GM12892 (cell line): ENCODE data around the gene BST2.

Source experiments
- POLR2A ChIP-seq: IDR thresholded peaks from 2 replicates; pipeline ENCODE4 v1.6.1; 2011; ENCODE audit warnings: low read depth, low read length, control low read depth
- POLR2AphosphoS5 ChIP-seq: IDR thresholded peaks from 2 replicates; pipeline ENCODE4 v1.6.1; 2011; ENCODE audit warnings: low read depth, low read length, control low read depth
- TAF1 ChIP-seq: IDR thresholded peaks from 2 replicates; pipeline ENCODE4 v1.6.1; 2011; ENCODE audit warnings: low read depth, mild to moderate bottlenecking, control low read depth, low read length, borderline replicate concordance

DNA sequence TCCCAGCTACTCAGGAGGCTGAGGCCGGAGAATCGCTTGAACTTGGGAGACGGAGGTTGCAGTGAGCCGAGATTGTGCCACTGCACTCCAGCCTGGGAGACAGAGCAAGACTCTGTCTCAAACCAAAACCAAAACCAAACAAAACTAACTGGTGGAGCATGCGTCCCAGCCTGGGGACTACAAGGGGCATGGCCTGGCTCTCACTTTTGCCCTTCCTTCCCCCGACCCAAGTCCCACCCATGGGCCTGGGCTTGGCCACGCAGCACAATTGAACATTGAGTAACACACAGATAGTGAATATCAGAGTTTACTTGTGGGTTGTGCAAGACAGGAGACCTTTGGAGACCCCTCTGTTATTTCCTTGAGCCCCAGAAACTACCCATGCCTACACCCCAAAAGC, 29.8 kb upstream of the BST2 start:
- TF ChIP-seq POLR2A (no peak), POLR2AphosphoS5 (no peak), TAF1 (no peak)
